Measurements from ENCODE around the gene PFDN6. TPM values are rescaled to one million over a fixed set of nuclear protein-coding genes. Genes with fewer than 3 reads are reported as not detected.

Gene PFDN6
- total RNA-seq, 1 donor from 2014 or later = 47.8 TPM

- Histone ChIP-seq H3K9me3 (replicated peaks) (no peaks in the 10 kb centered on the region), H3K36me3 (peaks cover 32% of the 10 kb centered on the region), H3K27me3 (ENCODE audit: low read depth) (no peaks in the 10 kb centered on the region), H3K4me1 (peaks cover 83% of the 10 kb centered on the region), H3K27ac (replicated peaks) (peak overlapping the region; percentile 48), H3K4me3 (peak overlapping the region; percentile 82)
- TF ChIP-seq CTCF (IDR thresholded peaks at IDR 0.05; ENCODE audit: borderline replicate concordance) = no peak
- intact Hi-C loops (cut with micrococcal nuclease) = no loop called here
- DNase-seq = no peak
Measured at GRCh38 chr6:33319939-33320314, 30.5 kb downstream of the PFDN6 start.

- intact Hi-C loops (cut with micrococcal nuclease) = no loop called here
- H3K4me3 ChIP-seq = peak overlapping the region; percentile 82
- H3K36me3 ChIP-seq = peaks cover 32% of the 10 kb centered on the region
- TF ChIP-seq CTCF (IDR thresholded peaks at IDR 0.05; ENCODE audit: borderline replicate concordance) = no peak
- H3K27me3 ChIP-seq (ENCODE audit: low read depth) = no peaks in the 10 kb centered on the region
- H3K27ac ChIP-seq (replicated peaks) = peak overlapping the region; percentile 48
- H3K9me3 ChIP-seq (replicated peaks) = no peaks in the 10 kb centered on the region
- peaks cover 77% of the 10 kb centered on the region for H3K4me1 ChIP-seq
- peak; percentile 63 for DNase-seq
Measured at GRCh38 chr6:33320315-33321181, 31.1 kb downstream of the PFDN6 start.

- Histone ChIP-seq H3K27ac (replicated peaks) (peak overlapping the region; percentile 93), H3K4me1 (peaks cover 71% of the 10 kb centered on the region), H3K27me3 (ENCODE audit: low read depth) (no peaks in the 10 kb centered on the region), H3K4me3 (peak overlapping the region; percentile 82), H3K36me3 (peaks cover 32% of the 10 kb centered on the region), H3K9me3 (replicated peaks) (no peaks in the 10 kb centered on the region)
- TF ChIP-seq CTCF (IDR thresholded peaks at IDR 0.05; ENCODE audit: borderline replicate concordance) = no peak
- intact Hi-C loops (cut with micrococcal nuclease) = no loop called here
- DNase-seq = no peak
Measured at GRCh38 chr6:33321227-33321626, 31.8 kb downstream of the PFDN6 start.

GRCh38 chr6:33323623-33323948 lies 34.2 kb downstream of the PFDN6 start:
- H3K4me3 ChIP-seq = peak overlapping the region; percentile 82
- peaks cover 31% of the 10 kb centered on the region for H3K36me3 ChIP-seq
- H3K27me3 ChIP-seq (ENCODE audit: low read depth) = no peaks in the 10 kb centered on the region
- DNase-seq = no peak
- peak overlapping the region; percentile 93 for H3K27ac ChIP-seq (replicated peaks)
- no peaks in the 10 kb centered on the region for H3K9me3 ChIP-seq (replicated peaks)
- no peak for TF ChIP-seq CTCF (IDR thresholded peaks at IDR 0.05; ENCODE audit: borderline replicate concordance)
- peaks cover 51% of the 10 kb centered on the region for H3K4me1 ChIP-seq
- intact Hi-C loops (cut with micrococcal nuclease) = no loop called here

- peak overlapping the region; percentile 93 for H3K27ac ChIP-seq (replicated peaks)
- H3K36me3 ChIP-seq = peaks cover 26% of the 10 kb centered on the region
- no peak for DNase-seq
- intact Hi-C loops (cut with micrococcal nuclease) = no loop called here
- peak overlapping the region; percentile 82 for H3K4me3 ChIP-seq
- H3K9me3 ChIP-seq (replicated peaks) = no peaks in the 10 kb centered on the region
- H3K4me1 ChIP-seq = peaks cover 46% of the 10 kb centered on the region
- no peak for TF ChIP-seq CTCF (IDR thresholded peaks at IDR 0.05; ENCODE audit: borderline replicate concordance)
- H3K27me3 ChIP-seq (ENCODE audit: low read depth) = no peaks in the 10 kb centered on the region
Measured at GRCh38 chr6:33324125-33324524, 34.7 kb downstream of the PFDN6 start.

Data from left ventricle myocardium inferior (tissue), 1 donor.